Measurements from ENCODE around the gene HERC5. TPM values are rescaled to one million over a fixed set of nuclear protein-coding genes. Genes with fewer than 3 reads are reported as not detected.

HERC5 gene
- total RNA-seq, 1 experiment from 2014 or later = 17.2 TPM

DNA sequence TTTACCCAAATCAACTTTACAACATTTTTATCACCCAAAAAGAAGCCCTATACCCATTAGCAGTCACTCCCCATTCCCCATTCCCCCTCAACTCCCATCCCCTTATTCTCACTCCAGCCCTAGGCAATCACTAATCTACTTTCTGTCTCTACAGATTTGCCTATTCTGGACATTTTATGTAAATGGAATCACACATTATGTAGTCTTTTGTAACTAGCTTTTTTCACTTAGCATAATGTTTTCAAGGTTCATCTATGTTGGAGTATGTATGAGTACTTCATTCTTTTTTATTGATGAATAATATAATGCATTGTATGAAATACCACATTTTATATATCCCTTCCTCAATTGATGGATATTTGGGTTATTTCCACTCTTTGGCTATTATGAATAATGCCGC, 36.1 kb upstream of the HERC5 start:
- Histone ChIP-seq H3K79me2 (ENCODE audit: insufficient read depth, low read length) (no peaks in the 10 kb centered on the region), H2AK5ac (ENCODE audit: insufficient read length, low read length) (no peak overlapping the region), H3K27ac (ENCODE audit: insufficient read length, low read depth, low read length) (no peak overlapping the region), H3K9ac (ENCODE audit: extremely low read depth, insufficient read length, low read length) (no peak overlapping the region), H3K56ac (ENCODE audit: insufficient read length, low read depth, low read length) (no peak overlapping the region), H2BK20ac (ENCODE audit: low read depth, low read length, poor library complexity, severe bottlenecking) (no peak overlapping the region), H2AFZ (ENCODE audit: low read length) (no peak overlapping the region), H3K27me3 (ENCODE audit: insufficient read depth, low read length) (no peaks in the 10 kb centered on the region), H2BK15ac (ENCODE audit: low read depth, low read length) (no peak overlapping the region), H4K20me1 (ENCODE audit: control insufficient read depth, insufficient read depth, insufficient read length) (no peaks in the 10 kb centered on the region), H3K4me2 (ENCODE audit: insufficient read depth, insufficient read length, low read length) (no peak overlapping the region), H3K9me3 (ENCODE audit: control insufficient read depth, low read depth, low read length) (no peaks in the 10 kb centered on the region), H3K4me1 (ENCODE audit: insufficient read depth, low read length) (no peaks in the 10 kb centered on the region), H2BK12ac (ENCODE audit: insufficient read length, low read depth, low read length) (no peak overlapping the region), H4K8ac (replicated peaks; ENCODE audit: insufficient read length, low read depth, low read length) (no peak overlapping the region), H3K79me1 (ENCODE audit: insufficient read depth, low read depth, low read length, poor library complexity, severe bottlenecking) (no peaks in the 10 kb centered on the region), H3K4ac (ENCODE audit: low read depth, low read length) (no peak overlapping the region), H3K23ac (ENCODE audit: insufficient read length, low read depth, low read length) (no peak overlapping the region), H3K14ac (ENCODE audit: insufficient read depth, low read length) (no peak overlapping the region), H4K91ac (ENCODE audit: insufficient read length, low read depth, low read length) (no peak overlapping the region), H3K23me2 (ENCODE audit: insufficient read length, low read depth, low read length, poor library complexity, severe bottlenecking) (no peaks in the 10 kb centered on the region), H2BK120ac (ENCODE audit: low read depth, low read length, poor library complexity, severe bottlenecking) (no peak overlapping the region), H4K5ac (ENCODE audit: insufficient read length, low read depth, low read length) (no peak overlapping the region), H2BK5ac (ENCODE audit: insufficient read length, low read length) (no peak overlapping the region), H3T11ph (ENCODE audit: low read length) (no peak overlapping the region), H3K18ac (ENCODE audit: insufficient read length, low read depth, low read length) (no peak overlapping the region)
- no CpG with 5 or more reads among the region's 1 CpG for WGBS (ENCODE audit: extremely low coverage, insufficient read length, low lambda C conversion rate)
- no peaks in the 10 kb centered on the region for H3K27me3 Mint-ChIP-seq (ENCODE audit: low read depth)
- H3K4me3 Mint-ChIP-seq = no peak overlapping the region
- no peaks in the 10 kb centered on the region for H3K36me3 Mint-ChIP-seq (ENCODE audit: insufficient read depth in 1 of 3, low read depth in 3 of 3)
- TF ChIP-seq, protein P1, sequence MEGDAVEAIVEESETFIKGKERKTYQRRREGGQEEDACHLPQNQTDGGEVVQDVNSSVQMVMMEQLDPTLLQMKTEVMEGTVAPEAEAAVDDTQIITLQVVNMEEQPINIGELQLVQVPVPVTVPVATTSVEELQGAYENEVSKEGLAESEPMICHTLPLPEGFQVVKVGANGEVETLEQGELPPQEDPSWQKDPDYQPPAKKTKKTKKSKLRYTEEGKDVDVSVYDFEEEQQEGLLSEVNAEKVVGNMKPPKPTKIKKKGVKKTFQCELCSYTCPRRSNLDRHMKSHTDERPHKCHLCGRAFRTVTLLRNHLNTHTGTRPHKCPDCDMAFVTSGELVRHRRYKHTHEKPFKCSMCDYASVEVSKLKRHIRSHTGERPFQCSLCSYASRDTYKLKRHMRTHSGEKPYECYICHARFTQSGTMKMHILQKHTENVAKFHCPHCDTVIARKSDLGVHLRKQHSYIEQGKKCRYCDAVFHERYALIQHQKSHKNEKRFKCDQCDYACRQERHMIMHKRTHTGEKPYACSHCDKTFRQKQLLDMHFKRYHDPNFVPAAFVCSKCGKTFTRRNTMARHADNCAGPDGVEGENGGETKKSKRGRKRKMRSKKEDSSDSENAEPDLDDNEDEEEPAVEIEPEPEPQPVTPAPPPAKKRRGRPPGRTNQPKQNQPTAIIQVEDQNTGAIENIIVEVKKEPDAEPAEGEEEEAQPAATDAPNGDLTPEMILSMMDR (conservative IDR thresholded peaks at IDR 0.05) = no peak
- no peaks in the 10 kb centered on the region for H3K9me3 Mint-ChIP-seq
- no peak for DNase-seq
- no peak overlapping the region for H3K27ac Mint-ChIP-seq
- no peaks in the 10 kb centered on the region for H3K4me1 Mint-ChIP-seq
